Measurements from ENCODE around the gene INPP5B. TPM values are rescaled to one million over a fixed set of nuclear protein-coding genes. Genes with fewer than 3 reads are reported as not detected.
A peak's percentile ranks its signal among the peaks of the same experiment; 100 is the strongest.
"Not testable (repeated sequence)": the region's sequence is repeated elsewhere in the genome, so short reads cannot be mapped to it uniquely, and the experiment has no call there.

INPP5B gene
- total RNA-seq, 1 donor from 2014 or later, result 38.1 TPM

- no peak for DNase-seq (ENCODE audit: low spot score)
These were observed 1.3 kb upstream of the INPP5B start for GRCh38 chr1:37948166-37948565.

GRCh38 chr1:37947364-37947763 is 511 bp upstream of the INPP5B start:
- DNase-seq (ENCODE audit: low spot score), result no peak

- DNase-seq (ENCODE audit: low spot score), result peak; percentile 73
These were observed 830 bp downstream of the INPP5B start for GRCh38 chr1:37945743-37946702.

GRCh38 chr1:37945251-37945650 is 1.6 kb downstream of the INPP5B start:
- DNase-seq (ENCODE audit: low spot score), result no peak

- DNase-seq (ENCODE audit: low spot score), result no peak
These were observed 2.0 kb downstream of the INPP5B start for GRCh38 chr1:37944816-37945215.

GRCh38 chr1:37944086-37944763 is 2.6 kb downstream of the INPP5B start:
- no peak for DNase-seq (ENCODE audit: low spot score)

GRCh38 chr1:37940299-37940947 is 6.4 kb downstream of the INPP5B start:
- DNase-seq (ENCODE audit: low spot score), result no peak

GRCh38 chr1:37936760-37937159 is 10.1 kb downstream of the INPP5B start:
- not testable (repeated sequence) for DNase-seq (ENCODE audit: low spot score)

GRCh38 chr1:37932759-37933158 is 14.1 kb downstream of the INPP5B start:
- no peak for DNase-seq (ENCODE audit: low spot score)

GRCh38 chr1:37931361-37932158 is 15.3 kb downstream of the INPP5B start:
- peak; percentile 98 for DNase-seq (ENCODE audit: low spot score)

- no peak for DNase-seq (ENCODE audit: low spot score)
These were observed 15.8 kb downstream of the INPP5B start for GRCh38 chr1:37931102-37931360.

- no peak for DNase-seq (ENCODE audit: low spot score)
These were observed 16.4 kb downstream of the INPP5B start for GRCh38 chr1:37930246-37931101.

GRCh38 chr1:37926038-37926924 is 20.6 kb downstream of the INPP5B start:
- DNase-seq (ENCODE audit: low spot score), result no peak

GRCh38 chr1:37925316-37925715 is 21.5 kb downstream of the INPP5B start:
- DNase-seq (ENCODE audit: low spot score), result no peak

GRCh38 chr1:37923551-37923889 is 23.3 kb downstream of the INPP5B start:
- no peak for DNase-seq (ENCODE audit: low spot score)

GRCh38 chr1:37922767-37923550 is 23.9 kb downstream of the INPP5B start:
- DNase-seq (ENCODE audit: low spot score), result no peak

GRCh38 chr1:37919277-37919676 is 27.6 kb downstream of the INPP5B start:
- DNase-seq (ENCODE audit: low spot score), result no peak

GRCh38 chr1:37915476-37916093 is 31.3 kb downstream of the INPP5B start:
- no peak for DNase-seq (ENCODE audit: low spot score)
